Prostate gland (tissue), 2 donors: ENCODE results near the gene B4GALT5. TPM values are rescaled to one million over a fixed set of nuclear protein-coding genes. Genes with fewer than 3 reads are reported as not detected.

Source experiments
- DNase-seq: peaks from one replicate; pipeline ENCODE4 v3.0.0-alpha.2; 2019; ENCODE audit warnings: low spot score
- H3K27ac ChIP-seq, 2 donors: fragments of 200-600 bp; sonication (generic); 2 replicates each; pipeline ENCODE4 v1.5.1; 2017 to 2019
- H3K27me3 ChIP-seq: fragments of 200-600 bp; sonication (generic); replicated peaks from 2 replicates; pipeline ENCODE4 v1.5.1; 2019; ENCODE audit not compliant: insufficient read depth
- H3K36me3 ChIP-seq, 2 donors: fragments of 200-600 bp; sonication (generic); 1 replicate in 1 of 2; 2 replicates in 1 of 2; pipeline versions ENCODE4 v1.5.1 to v1.8.1; 2017 to 2019
- H3K4me1 ChIP-seq: fragments of 200-600 bp; sonication (generic); replicated peaks from 2 replicates; pipeline ENCODE4 v1.5.1; 2019
- H3K4me3 ChIP-seq, 2 donors: fragments of 200-600 bp; sonication (generic); 2 replicates each; pipeline ENCODE4 v1.5.1; 2017 to 2019
- H3K9me3 ChIP-seq: fragments of 200-600 bp; sonication (generic); 2 replicates; pipeline ENCODE4 v1.5.1; 2017
- CTCF ChIP-seq, 4 experiments: fragments of 200-600 bp in 2 of 4; fragments of 450-650 bp in 2 of 4; sonication (generic) in 2 of 4; IDR thresholded peaks; 1 replicate in 3 of 4; 2 replicates in 1 of 4; pipeline ENCODE4 v1.5.1; 2016 to 2019; ENCODE audit warnings: antibody characterized with exemption in 4 of 4, mild to moderate bottlenecking in 2 of 4, moderate library complexity in 2 of 4
- POLR2A ChIP-seq: fragments of 450-650 bp; IDR thresholded peaks from one replicate; pipeline ENCODE4 v1.6.1; 2016; ENCODE audit warnings: antibody characterized with exemption, mild to moderate bottlenecking
- POLR2AphosphoS5 ChIP-seq: sonication (generic); formaldehyde crosslinking; IDR thresholded peaks from one replicate; pipeline ENCODE4 v1.6.1; 2017; ENCODE audit warnings: antibody characterized with exemption
- WGBS: methylation state at CpG from one replicate; pipeline ENCODE4 v1.1.5; 2018; 5-methylcytosine and 5-hydroxymethylcytosine counted together
- intact Hi-C: fragments of 100-400 bp; cut with DNase I; formaldehyde crosslinking; loops from one replicate; pipeline ENCODE4 v1.14.2; 2022
- total RNA-seq, 2 donors: library from RNA; depleted of rRNA; stranded (reverse); fragments of >200 nt; gene quantifications; one replicate each; pipeline ENCODE4 v1.1.0, GENCODE V29; 2016

The B4GALT5 gene
- total RNA-seq, 2 donors from 2014 or later, result 17.8 to 53.7 TPM

GRCh38 chr20:49751397-49751736 is 37.7 kb upstream of the B4GALT5 start:
- Histone ChIP-seq H3K36me3 (no peaks in the 10 kb centered on the region), H3K4me1 (no peaks in the 10 kb centered on the region), H3K4me3 (no peak overlapping the region), H3K9me3 (no peaks in the 10 kb centered on the region), H3K27me3 (no peaks in the 10 kb centered on the region), H3K27ac (no peak overlapping the region)
- TF ChIP-seq CTCF (IDR thresholded peaks at IDR 0.05) (no peak), POLR2A (no peak), POLR2AphosphoS5 (no peak)
- DNase-seq, result no peak
- 73% methylated on average over 3 of the region's 3 CpGs for WGBS
- intact Hi-C loops, result no loop called here

- Histone ChIP-seq H3K4me3 (no peak overlapping the region), H3K36me3 (no peaks in the 10 kb centered on the region), H3K9me3 (no peaks in the 10 kb centered on the region), H3K27ac (no peak overlapping the region), H3K4me1 (no peaks in the 10 kb centered on the region), H3K27me3 (no peaks in the 10 kb centered on the region)
- intact Hi-C loops, result no loop called here
- TF ChIP-seq CTCF (IDR thresholded peaks at IDR 0.05), result no peak
- no peak for TF ChIP-seq POLR2AphosphoS5
- no peak for TF ChIP-seq POLR2A
- WGBS, result 84% methylated on average over 12 of the region's 12 CpGs
- DNase-seq, result no peak
These were observed 37.1 kb upstream of the B4GALT5 start for GRCh38 chr20:49750611-49751396.

- Histone ChIP-seq H3K27ac (no peak overlapping the region), H3K36me3 (no peaks in the 10 kb centered on the region), H3K27me3 (no peaks in the 10 kb centered on the region), H3K9me3 (no peaks in the 10 kb centered on the region), H3K4me3 (no peak overlapping the region), H3K4me1 (no peaks in the 10 kb centered on the region)
- intact Hi-C loops, result no loop called here
- TF ChIP-seq POLR2AphosphoS5 (no peak), CTCF (IDR thresholded peaks at IDR 0.05) (no peak), POLR2A (no peak)
- WGBS, result 88% methylated on average over 1 of the region's 1 CpG
- no peak for DNase-seq
These were observed 35.9 kb upstream of the B4GALT5 start for GRCh38 chr20:49749625-49750024.

- TF ChIP-seq POLR2A (no peak), POLR2AphosphoS5 (no peak), CTCF (IDR thresholded peaks at IDR 0.05) (no peak)
- Histone ChIP-seq H3K27me3 (no peaks in the 10 kb centered on the region), H3K36me3 (no peaks in the 10 kb centered on the region), H3K27ac (peak overlapping the region; percentile 67 to 84), H3K4me1 (no peaks in the 10 kb centered on the region), H3K9me3 (no peaks in the 10 kb centered on the region), H3K4me3 (no peak overlapping the region)
- 94% methylated on average over 3 of the region's 3 CpGs for WGBS
- intact Hi-C loops, result no loop called here
- no peak for DNase-seq
These were observed 34.8 kb upstream of the B4GALT5 start for GRCh38 chr20:49748525-49748838.

GRCh38 chr20:49747707-49748524 is 34.2 kb upstream of the B4GALT5 start:
- peak; percentile 80 for DNase-seq

More at GRCh38 chr20:49747707-49748524, 34.2 kb upstream of the B4GALT5 start:
- Histone ChIP-seq H3K27ac (peak overlapping the region; percentile 67 to 84), H3K27me3 (no peaks in the 10 kb centered on the region), H3K36me3 (no peaks in the 10 kb centered on the region), H3K4me1 (no peaks in the 10 kb centered on the region), H3K4me3 (no peak overlapping the region), H3K9me3 (no peaks in the 10 kb centered on the region)
- intact Hi-C loops, result no loop called here
- WGBS, result 32% methylated on average over 10 of the region's 10 CpGs
- TF ChIP-seq CTCF (IDR thresholded peaks at IDR 0.05) (no peak), POLR2A (no peak), POLR2AphosphoS5 (peak; percentile 79)
